ENCODE measurements around the gene CYCS.
A peak's percentile ranks its signal among the peaks of the same experiment; 100 is the strongest.
"Not testable (repeated sequence)": the region's sequence is repeated elsewhere in the genome, so short reads cannot be mapped to it uniquely, and the experiment has no call there.

Gene CYCS

DNA sequence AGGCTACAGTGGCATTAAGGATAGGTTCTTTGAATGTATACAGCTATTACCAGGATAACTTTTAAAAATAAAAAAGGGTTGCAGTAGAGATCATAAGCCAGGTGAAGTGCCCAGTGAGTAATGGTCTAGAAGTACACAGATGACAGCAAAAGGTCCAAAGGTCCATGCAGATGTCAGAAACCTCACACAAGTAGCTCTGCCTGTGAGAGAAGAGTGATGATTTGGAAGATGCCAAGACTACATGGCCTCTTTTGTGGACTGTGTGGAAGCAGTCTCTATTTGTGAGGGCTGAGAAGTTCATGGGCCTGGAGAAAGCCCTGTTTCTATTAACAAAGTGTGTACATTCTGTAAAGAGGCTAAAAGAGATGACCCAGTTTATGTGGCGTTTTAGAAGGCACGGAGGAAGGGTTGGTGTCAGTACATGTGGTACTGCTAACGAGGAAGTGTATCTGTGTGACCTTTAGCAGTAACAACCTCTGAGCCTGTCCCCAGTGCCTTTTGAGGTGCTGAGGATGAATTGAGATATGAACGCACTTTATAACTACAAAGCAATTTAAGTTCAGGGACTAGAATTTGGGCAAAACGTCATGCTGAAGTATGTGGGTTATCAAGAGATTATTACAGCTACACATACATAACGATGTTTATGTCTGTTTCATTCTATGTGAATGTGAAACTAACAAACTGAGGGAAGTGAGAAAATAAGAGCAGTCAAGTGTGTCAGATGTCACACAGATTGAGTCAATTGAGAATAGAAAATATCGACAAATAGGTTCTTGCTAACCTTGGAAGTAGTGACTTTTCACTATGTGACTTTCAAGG lies 7.6 kb downstream of the CYCS start:
- DNase-seq, result no peak

DNA sequence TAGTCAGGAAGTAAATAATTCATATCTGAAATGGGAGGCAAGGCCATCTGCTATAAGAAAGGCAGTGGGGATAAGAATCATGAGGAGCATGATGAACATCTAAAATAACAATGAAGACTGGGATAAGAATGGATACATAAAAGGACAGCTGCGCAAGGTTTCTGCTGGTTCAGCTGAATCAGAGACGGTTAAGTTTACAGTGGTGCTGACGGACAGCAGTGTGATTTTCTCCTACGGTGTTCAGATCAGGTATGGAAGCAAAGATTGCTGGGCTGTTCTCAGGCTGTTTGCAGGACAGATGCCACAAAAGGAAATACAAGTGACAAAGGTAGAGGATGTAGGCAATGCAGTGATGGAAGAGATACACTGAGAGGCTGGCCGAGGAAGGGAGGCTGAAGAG lies 8.4 kb downstream of the CYCS start:
- no peak for DNase-seq

DNA sequence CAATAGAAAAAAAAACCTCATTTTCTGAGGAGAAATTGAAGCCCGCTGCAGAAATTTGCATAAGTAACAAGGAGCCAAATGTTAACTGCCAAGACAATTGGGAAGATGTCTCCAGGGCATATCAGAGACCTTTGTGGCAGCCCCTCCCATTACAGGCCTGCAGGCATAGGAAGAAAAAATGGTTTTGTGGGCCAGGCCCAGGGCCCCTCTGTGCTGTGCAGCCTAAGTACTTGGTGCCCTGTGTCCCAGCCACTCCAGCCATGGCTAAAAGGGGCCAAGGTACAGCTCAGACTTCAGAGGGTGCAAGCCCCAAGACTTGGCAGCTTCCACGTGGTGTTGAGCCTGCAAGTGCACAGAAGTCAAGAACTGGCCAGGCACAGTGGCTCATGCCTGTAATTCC lies 14.5 kb downstream of the CYCS start:
- not testable (repeated sequence) for DNase-seq

DNA sequence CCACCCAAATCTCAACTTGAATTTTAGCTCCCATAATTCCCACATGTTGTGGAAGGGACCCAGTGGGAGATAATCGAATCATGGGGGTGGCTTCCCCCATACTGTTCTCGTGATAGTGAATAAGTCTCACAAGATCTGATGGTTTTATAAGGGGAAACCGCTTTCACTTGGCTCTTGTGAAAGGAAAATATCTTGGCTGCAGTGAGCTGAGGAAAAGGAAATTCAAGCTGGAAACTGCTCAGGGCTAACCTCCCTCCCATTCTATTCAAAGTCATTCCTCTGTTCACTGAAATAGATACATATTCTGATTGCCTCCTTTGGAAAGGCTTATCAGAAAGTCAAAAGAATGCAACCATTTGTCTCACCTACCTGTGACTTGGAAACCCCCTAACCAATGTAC lies 15.8 kb downstream of the CYCS start:
- DNase-seq, result no peak

DNA sequence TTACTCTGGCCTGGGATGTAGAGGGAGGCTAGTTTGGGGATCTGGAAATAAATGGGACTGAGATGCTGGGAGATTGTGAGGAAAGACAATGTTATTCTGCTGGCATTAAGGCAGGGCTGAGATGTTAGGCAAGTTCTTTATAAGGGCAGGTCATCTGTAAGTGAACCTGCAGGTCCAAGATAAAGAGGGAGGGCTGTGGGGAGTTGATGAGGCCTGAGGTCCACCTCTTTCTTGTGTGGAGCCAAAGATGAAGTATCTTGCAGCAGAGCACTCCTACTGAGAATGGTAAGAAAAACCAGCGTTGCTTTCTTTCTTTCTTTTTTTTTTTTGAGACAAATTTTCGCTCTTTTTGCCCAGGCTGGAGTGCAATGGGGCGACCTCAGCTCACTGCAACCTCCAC lies 19.1 kb downstream of the CYCS start:
- no peak for DNase-seq

DNA sequence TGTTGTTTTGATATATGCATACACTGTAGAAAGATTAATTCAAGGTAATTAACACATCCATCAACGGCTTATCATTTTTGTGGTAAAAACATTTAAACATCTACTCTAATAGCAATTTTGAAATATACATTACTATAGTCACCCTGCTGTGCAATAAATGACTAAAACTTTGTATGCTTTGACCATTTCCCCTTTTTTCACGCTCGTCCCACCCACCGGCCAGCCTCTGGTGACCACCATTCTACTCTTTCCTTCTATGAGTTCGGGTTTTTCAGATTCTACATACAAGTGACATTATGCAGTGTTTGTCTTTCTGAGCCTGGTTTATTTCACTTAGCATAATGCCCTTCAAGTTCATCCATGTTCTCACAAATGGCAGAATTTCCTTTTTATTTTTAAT lies 21.3 kb downstream of the CYCS start:
- no peak for DNase-seq

DNA sequence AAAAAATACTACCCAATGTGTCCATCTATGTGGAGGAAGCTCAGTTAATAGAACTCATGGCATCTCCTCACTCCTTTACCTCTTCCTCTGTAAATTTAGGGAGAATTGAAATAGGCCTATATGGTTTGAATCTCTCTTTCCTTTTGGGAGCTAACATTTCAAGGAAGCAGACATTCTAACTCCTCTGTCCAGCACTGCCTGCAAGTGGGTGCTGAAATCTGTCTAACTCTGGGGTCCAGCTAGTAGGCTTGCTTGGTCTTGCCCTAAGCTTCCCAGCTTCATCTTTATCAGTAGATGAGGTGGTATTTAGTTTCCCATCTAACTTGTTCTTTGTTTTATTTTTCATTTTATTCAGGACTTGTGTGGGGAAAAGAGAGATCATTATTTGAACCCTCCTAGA lies 23.2 kb downstream of the CYCS start:
- no peak for DNase-seq

DNA sequence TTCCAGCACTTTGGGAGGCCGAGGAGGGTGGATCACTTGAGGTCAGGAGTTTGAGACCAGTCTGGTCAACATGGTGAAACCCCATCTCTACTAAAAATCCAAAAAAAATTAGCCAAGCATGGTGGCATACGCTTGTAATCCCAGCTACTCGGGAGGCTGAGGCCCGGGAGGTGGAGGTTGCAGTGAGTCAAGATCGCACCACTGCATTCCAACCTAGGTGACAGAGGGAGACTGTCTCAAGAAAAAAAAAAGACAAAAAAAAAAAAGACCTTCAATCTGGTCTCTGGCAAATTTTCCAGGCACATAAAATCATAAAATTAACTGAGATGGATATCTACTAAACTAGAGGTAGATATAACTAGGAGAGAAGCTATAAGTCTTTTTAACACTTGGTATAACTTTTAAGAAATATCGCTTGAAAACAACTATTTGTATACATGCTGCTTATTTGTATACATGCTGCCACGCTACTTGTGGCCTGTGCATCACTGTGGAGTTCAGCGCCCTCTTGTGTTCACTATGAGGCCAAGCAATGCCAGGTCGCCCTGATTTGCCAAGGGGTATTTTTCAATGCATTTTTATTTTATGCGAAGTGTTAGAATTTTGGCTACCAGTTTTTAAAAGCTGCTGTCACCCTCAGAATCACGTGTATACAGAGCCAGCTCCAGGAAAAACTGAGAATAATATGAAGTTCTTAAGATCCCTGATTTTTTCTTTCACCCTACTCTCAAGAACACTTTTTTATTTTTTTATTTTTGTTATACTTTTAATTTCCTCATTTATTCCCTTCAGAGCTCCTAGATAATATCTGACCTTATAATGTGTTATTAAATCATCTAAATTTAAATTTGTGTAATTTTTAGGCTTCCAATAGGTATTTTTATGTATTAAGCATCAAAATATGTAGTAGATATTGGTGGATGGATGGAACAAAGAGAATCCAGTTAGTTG lies 26.7 kb downstream of the CYCS start:
- peak; percentile 62 for DNase-seq

DNA sequence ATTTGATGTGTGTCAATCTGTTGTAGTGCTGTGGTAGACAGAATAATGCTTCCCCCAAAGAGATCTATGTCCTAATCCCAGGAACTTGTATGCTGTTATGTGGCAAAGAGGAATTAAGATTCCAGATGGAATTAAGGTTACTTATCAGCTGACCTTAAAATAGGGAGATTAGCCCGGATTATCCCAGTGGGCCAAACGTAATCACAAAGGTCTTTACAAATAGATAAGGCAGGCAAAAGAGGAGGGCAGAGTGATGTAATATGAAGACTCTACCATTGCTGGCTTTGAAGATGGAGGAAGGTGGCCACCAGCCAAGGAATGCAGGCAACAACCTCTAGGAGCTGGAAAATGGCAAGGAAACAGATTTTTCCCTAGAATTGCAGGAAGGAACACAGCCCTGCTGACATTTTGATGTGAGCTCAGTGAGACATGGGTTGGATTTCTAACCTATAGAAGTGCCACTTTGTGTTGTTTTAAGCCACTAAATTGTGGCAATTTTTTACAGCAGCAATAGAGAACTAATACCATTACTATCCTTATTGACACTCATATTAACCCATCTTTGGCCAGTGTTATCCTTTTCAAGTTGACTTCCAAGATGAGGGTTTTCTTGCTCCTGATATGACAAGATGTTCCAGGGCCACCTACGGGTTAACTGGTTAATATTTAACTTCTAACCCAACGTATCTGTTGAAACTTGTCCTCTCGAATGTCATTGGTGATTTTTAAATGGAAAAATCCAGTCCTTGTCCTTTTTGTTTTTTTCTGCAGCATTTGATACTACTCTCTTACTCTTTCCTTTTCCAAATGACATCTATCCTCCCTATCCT lies 29.3 kb downstream of the CYCS start:
- peak; percentile 75 for DNase-seq

DNA sequence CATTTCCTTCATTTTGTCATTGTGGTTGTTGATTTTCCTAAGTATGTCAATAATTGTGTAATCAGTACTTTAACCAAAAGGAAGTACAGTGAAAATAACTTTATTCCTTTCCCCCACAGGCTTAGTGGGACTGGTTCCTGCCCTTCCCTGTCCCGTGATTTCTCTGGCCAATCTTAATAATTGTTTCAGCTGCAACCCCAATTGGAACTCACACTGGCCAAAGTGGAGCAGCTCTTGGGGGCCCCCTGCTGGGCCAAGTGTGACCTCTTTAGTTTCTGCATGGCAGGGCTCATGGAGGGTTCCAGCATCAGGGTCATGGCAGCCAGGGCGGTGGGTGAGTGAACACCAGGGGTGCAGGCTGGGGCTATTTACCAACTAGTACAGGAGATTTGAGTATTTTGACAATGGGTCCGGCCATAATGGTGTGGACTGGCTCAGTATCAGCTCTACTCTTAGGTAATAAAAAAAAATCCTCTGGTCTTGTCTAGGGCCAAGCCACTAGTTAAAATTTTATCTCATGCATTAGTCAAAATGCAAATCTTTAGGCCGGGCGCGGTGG lies 31.7 kb downstream of the CYCS start:
- DNase-seq, result peak; percentile 87

DNA sequence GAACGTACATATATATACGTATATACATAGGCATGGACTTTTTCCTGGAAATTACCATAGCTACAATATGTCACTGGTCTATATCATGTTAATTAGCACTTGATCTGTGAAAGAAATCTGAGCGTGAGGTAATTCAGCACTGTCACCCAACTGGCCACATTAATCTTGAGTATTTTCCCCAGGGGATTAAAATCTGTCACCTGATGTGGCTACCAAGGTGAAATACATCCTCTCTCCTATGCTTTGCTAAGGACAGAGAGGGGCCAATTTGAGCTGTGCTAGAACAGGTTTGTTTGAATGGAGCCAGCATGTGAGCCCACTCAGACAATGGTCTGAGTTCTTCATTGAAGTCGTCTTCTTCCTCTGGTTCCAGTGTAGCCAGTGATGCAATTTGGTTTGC lies 33.3 kb downstream of the CYCS start:
- DNase-seq, result no peak

DNA sequence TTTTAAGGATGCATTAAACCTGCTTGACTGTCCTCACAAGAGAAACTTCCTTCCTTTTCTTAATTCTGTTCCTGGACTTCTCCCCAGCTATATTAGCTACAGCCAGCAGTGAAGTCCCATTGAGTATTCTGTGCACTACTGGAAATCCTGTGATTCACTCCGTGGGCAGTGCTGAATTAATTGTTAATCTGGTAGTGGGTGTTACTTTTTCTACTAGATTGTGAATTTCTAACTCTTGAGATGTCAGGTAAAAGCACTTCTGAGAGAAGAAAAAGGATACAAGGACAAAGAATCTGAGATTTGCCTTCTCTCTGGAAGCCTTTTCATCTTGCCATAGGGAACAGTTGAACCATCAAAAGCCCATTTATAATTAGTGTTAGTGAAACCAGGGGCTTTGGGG lies 33.9 kb downstream of the CYCS start:
- no peak for DNase-seq

DNA sequence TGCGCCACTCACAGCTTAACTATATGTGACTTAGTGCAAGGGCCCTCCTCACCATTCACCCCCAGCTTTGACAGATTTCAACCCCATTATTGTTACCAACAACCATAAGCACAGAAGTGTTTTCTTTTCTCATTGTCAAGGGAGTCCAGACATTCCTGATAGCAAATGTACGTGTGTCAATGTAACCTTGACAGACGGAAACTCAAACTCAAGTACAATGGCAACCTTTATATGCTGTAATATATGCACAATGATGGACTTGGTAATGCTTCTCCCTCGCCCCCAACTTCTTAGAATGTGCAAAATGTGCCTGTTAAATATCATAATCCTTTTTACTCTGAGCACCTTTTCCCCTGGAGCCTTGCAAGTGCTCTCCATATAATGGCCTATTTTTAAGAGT lies 34.7 kb downstream of the CYCS start:
- no peak for DNase-seq

DNA sequence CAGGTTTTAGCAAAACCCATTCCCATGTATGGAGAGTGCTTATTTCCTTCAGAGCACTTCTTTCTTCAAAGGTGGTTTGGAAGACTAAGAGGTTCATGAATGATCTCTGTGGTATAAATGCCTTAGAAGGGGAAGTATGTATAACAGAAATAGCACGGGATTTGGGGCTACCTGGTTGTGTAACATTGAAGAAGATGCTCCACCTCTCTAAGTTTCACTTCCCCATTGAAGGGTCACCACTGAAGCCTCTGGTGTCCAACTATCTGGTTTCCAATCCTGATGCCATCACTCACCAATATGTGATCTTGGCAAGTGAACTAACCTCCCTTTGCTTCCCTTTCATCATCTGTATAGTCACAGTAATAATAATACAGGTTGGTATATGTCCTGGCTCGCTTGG lies 37.2 kb downstream of the CYCS start:
- no peak for DNase-seq

DNA sequence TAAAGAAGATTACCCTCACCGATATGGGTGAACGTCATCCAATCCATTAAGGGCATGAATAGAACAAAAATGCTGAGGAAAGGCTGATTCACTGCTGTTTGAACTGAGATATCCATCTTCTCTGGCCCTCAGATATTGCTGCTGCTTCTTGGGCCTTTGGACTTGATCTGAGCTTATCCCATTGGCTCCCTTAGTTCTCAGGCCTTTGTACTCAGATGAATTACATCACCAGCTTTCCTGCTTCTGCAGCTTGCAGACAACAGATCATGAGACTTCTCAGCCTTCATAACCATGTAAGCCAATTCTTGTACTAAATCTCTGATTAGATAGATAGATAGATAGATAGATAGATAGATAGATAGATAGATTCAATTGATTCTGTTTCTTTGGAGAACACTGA lies 40.2 kb downstream of the CYCS start:
- no peak for DNase-seq

DNA sequence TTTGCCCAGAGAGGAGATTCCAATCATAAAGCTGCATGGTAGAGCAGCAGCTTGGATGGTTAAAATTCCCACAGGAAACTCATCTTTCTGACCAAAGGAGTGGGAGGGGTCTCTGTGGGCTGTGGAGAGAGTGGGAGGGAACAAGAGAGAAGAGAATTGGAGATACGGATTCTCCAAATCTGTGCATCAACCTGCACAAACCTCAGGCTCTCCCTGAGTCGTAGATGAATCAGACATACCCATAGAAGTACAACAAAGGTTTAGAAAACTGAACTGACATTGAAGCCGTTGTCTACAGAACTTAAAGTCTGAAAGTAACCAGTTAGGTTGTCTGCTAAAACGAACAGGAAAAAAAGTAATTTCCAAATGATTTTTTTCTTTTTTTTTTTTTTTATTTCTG lies 41.9 kb downstream of the CYCS start:
- DNase-seq, result peak; percentile 92

DNA sequence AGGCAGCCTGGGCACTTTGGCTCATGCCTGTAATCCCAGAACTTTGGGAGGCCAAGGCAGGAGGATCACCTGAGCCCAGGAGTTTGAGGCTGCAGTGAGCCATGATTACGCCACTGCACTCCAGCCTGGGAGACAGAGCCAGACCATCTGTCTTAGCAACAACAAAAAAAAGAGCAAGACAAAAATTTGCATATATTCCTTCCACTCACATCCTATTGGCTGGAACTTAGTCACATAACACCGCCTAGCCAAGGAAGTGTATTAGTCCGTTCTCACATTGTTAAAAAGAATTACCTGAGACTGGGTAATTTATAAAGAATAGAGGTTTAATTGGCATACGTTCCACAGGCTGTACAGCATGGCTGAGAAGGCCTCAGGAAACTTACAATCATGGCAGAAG lies 43.0 kb downstream of the CYCS start:
- DNase-seq, result not testable (repeated sequence)

DNA sequence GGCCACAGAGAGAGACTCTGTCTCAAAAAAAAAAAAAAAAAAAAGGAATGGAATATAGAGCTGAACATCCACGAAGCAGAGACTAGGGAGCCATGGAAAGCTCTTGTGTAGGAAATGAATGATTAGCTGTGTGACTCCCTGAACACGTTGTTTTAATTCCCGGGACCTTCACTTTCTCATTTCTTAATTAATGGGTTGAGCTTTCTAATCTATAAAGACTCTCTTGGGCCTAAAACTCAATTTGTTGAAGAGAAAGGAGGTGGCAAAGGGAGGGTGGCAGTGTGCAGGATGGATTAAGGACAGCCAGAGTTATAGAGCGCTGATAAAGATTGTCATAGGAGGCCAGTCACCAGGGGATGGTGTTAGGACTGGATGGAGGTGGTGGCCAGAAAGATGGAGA lies 48.0 kb downstream of the CYCS start:
- no peak for DNase-seq

DNA sequence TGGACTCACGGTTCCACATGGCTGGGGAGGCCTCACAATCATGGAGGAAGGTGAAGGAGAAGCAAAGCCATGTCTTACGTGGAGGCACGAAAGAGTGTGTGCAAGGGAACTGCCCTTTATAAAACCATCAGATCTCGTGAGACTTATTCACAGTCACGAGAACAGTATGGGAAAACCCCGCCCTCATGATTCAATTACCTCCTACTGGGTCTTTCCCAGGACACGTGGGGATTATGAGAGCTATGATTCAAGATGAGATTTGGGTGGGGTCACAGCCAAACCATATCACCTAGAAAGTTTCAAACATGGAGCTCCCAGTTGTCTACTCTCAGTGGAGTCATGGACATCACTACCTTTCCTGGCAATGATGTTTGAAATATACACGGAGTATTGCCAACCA lies 49.6 kb downstream of the CYCS start:
- DNase-seq, result no peak

DNA sequence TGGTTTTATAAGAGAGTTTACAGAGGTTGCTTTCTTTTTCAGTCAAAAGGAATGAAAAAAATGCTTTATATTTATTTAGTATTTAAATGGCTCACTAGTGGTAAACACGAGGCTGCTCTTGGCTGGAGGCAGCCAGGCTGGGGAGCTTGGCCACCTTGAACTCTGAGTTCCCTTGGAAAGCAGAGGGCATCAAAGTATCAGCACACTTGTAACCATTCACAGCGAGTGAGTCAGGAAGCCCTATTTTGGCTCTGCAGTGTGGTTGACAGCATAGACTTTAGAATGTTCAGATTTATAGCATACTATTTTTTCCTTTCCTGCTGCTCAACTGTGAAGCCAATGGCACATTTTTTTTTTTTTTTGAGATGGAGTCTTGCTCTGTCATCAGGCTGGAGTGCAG lies 51.6 kb downstream of the CYCS start:
- DNase-seq, result no peak

All from NCI-H226 (cell line).